GM12874 (cell line): Measurements from ENCODE around the gene DCST1.

Source experiments
- TF ChIP-seq, protein P1 (sequence below): IDR thresholded peaks from 2 replicates; pipeline ENCODE4 v1.5.1; 2011; ENCODE audit warnings: low read depth, mild to moderate bottlenecking, control low read depth, low read length, moderate library complexity; ENCODE audit not compliant: insufficient read depth

Gene DCST1

GRCh38 chr1:155051342-155051776, 17.7 kb downstream of the DCST1 start:
- TF ChIP-seq, protein P1, sequence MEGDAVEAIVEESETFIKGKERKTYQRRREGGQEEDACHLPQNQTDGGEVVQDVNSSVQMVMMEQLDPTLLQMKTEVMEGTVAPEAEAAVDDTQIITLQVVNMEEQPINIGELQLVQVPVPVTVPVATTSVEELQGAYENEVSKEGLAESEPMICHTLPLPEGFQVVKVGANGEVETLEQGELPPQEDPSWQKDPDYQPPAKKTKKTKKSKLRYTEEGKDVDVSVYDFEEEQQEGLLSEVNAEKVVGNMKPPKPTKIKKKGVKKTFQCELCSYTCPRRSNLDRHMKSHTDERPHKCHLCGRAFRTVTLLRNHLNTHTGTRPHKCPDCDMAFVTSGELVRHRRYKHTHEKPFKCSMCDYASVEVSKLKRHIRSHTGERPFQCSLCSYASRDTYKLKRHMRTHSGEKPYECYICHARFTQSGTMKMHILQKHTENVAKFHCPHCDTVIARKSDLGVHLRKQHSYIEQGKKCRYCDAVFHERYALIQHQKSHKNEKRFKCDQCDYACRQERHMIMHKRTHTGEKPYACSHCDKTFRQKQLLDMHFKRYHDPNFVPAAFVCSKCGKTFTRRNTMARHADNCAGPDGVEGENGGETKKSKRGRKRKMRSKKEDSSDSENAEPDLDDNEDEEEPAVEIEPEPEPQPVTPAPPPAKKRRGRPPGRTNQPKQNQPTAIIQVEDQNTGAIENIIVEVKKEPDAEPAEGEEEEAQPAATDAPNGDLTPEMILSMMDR: no peak

- TF ChIP-seq, protein P1: no peak
Measured at GRCh38 chr1:155051777-155052398, 18.3 kb downstream of the DCST1 start.

DNA sequence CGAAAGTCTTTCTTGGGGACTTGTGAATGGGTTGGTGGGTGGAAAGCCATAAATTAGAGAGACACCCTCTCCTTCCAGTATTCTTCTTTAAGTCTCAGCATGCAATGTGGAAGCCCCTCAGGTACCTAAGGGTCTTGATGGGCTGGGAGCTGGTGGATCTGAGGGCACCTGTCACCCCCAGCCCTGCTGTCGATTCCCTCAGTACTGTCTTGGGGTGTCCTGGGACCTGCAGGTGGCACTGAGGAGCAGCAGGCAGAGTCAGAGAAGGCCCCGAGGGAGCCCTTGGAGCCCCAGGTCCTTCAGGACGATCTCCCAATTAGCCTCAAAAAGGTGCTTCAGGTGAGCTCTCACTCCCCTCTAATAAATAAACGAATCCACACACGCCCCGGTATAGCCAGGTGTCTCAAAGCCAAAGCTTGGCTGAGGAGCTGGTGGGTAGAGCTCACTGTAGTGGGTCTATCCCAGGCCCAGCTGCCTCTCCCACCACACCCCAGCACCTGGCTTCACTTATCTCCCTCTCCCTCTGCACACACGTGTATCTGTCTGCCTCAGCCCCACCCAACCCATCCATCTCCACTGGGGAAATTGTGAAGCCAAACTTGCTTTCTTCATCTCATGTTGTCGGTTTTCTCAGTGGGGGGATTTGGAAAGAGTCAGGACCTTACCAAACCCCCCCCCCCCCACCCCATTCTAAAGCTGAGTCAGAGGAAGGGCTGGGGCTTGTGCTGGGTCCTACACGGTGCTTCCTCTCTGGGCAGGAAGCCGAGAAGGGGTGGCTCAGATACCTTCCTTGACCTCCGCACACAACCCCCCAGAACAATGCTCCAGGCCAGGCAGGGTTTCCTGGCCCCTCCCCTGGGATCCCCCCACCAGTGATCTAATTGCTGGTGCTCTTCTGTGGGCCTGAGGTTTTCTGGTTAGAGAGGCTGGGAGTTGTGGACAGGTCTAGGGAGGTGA, 19.1 kb downstream of the DCST1 start:
- TF ChIP-seq, protein P1: peak; percentile 54

DNA sequence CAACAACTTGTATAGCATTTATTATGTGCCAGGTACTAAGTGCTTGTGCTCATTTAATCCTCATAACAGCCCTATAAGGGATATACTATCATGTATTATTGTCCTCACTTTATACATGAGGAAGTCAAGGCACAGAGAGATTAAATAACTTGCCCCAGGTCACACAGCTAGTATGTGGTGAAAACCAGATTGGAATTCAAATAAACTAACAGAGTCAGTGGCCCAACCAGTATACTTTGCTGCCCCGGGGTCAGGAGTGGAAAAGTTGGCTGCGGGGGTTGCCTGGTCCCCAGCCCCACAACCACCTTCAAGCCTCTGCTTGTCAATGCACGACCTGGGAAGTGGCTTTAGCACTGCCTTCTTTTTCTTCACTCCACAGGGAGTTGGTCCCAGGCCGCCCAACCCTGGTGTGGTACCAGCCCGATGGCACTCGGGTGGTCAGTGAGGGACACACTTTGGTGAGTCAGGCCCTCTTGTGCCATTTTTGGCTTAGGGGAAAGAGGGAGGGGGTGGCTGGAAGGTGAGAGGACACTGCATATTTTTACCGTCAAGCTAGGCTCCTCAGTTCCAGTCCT, 20.0 kb downstream of the DCST1 start:
- TF ChIP-seq, protein P1: no peak

- TF ChIP-seq, protein P1: no peak
Measured at GRCh38 chr1:155057104-155057503, 23.5 kb downstream of the DCST1 start.

- TF ChIP-seq, protein P1: no peak
Measured at GRCh38 chr1:155057788-155058211, 24.2 kb downstream of the DCST1 start.

DNA sequence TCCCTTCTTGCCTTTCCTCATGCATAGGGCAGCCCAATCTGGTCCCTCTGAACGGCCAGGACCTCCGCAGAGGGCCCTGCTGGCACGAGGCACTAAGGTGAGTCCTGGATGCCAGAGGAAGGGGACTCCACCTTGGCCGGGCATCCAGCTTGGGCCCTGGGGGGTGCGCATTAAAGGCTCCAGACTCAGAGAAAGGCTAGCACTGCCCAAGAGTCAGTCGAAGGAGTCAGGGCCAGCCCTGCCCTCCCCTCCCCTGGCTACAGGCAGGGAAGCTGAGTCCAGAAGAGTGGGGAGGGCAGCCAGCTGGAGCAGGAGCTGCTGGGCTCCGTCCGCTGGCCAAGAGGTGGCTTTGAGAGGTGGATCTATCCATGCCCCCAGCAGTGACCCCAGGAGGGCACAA, 27.1 kb downstream of the DCST1 start:
- TF ChIP-seq, protein P1: no peak
